ENCODE data around the gene SNCAIP. TPM values are rescaled to one million over a fixed set of nuclear protein-coding genes. Genes with fewer than 3 reads are reported as not detected.

Gene SNCAIP
- total RNA-seq, 5 donors from 2014 or later (not counting 1 experiment from before 2014, with no cell fraction given): not detected

DNA sequence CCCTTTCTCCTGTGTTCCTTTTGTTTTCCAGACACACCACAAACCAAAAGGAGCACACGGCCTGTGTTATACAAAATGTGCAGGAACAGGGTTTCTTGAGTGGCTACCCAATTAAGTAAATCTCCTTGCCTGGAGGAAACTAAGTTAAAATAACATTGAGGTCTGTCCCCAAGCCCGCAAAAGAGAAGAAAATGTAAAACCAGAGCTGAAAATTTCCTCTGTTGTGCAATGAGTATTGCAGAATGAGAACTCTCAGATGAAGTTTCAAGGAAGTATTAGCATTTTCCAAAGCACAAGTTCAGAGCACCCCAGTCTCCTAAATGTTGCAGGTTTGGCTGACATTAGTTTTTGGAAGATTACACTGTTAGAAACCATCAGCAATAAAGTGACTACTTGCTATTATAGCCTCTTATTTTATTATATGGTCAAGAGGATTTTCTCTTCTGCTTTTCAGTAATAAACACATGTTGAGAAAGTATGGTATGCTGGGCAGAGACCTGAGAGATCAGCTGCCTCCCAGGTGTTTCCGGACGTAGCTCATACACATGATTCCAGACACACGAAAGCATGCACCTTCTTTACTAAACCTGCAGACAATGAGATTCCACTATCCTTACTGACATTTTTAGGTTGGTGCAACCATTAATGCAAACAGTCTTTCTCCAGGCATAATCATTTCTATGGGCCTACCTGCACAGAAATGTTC is 161.3 kb downstream of the SNCAIP start:
- H3K27me3 Mint-ChIP-seq: peaks cover 0 to 10% of the 10 kb centered on the region in 2 donors
- H3K4me3 Mint-ChIP-seq: no peak overlapping the region
- ChIA-PET CTCF (no interaction called here), POLR2A (no interaction called here)
- no peaks in the 10 kb centered on the region for H3K4me1 ChIP-seq (ENCODE audit: control insufficient read depth in 1 of 2, extremely low read depth in 1 of 2, insufficient read depth in 2 of 2, low read length in 2 of 2)
- no peak overlapping the region for H3K27ac Mint-ChIP-seq
- H3K9me3 Mint-ChIP-seq: no peaks in the 10 kb centered on the region
- no peak for ATAC-seq (replicated peaks in 1 of 4)
- no peak overlapping the region for H3K27ac ChIP-seq (ENCODE audit: low read length)
- H3K4me3 ChIP-seq (ENCODE audit: control insufficient read depth in 1 of 2, extremely low read depth in 1 of 2, low read length in 1 of 2): no peak overlapping the region
- no peaks in the 10 kb centered on the region for H3K36me3 Mint-ChIP-seq
- no peaks in the 10 kb centered on the region for H3K36me3 ChIP-seq (ENCODE audit: control insufficient read depth in 2 of 2, extremely low read depth in 1 of 2, insufficient read depth in 1 of 2, low read length in 1 of 2)
- H3K27me3 ChIP-seq (replicated peaks in 1 of 2; ENCODE audit: control insufficient read depth in 2 of 2, extremely low read depth in 1 of 2, insufficient read depth in 2 of 2, low read length in 1 of 2): no peaks in the 10 kb centered on the region
- no peak for DNase-seq
- H3K9me3 ChIP-seq: no peaks in the 10 kb centered on the region
- H3K4me1 Mint-ChIP-seq: no peaks in the 10 kb centered on the region
- WGBS (ENCODE audit: insufficient coverage): 92% methylated on average over 3 of the region's 5 CpGs

DNA sequence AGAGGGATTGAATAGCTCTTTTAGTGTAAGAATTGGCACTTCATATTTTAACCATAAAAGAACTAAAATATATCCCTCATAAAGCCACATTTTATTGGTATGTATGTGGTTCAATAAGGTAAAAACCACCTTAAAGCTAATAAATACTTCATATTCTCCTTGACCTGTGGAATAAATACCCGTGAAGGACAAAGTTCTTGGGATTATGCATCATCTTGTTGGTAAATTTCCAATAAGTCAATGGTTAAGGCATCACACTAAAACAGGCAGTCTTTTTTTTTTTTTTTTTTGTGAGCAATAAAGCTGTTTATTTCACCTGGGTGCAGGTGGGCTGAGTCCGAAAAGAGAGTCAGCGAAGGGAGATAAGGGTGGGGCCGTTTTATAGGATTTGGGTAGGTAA is 161.9 kb downstream of the SNCAIP start:
- Mint-ChIP-seq H3K36me3 (no peaks in the 10 kb centered on the region), H3K4me3 (no peak overlapping the region), H3K27ac (no peak overlapping the region), H3K27me3 (peaks cover 0 to 10% of the 10 kb centered on the region in 2 donors), H3K4me1 (no peaks in the 10 kb centered on the region), H3K9me3 (no peaks in the 10 kb centered on the region)
- no CpG with 5 or more reads among the region's 4 CpGs for WGBS (ENCODE audit: insufficient coverage)
- Histone ChIP-seq H3K4me3 (ENCODE audit: control insufficient read depth in 1 of 2, extremely low read depth in 1 of 2, low read length in 1 of 2) (no peak overlapping the region), H3K9me3 (no peaks in the 10 kb centered on the region), H3K4me1 (ENCODE audit: control insufficient read depth in 1 of 2, extremely low read depth in 1 of 2, insufficient read depth in 2 of 2, low read length in 2 of 2) (no peaks in the 10 kb centered on the region), H3K27me3 (replicated peaks in 1 of 2; ENCODE audit: control insufficient read depth in 2 of 2, extremely low read depth in 1 of 2, insufficient read depth in 2 of 2, low read length in 1 of 2) (no peaks in the 10 kb centered on the region), H3K36me3 (ENCODE audit: control insufficient read depth in 2 of 2, extremely low read depth in 1 of 2, insufficient read depth in 1 of 2, low read length in 1 of 2) (no peaks in the 10 kb centered on the region), H3K27ac (ENCODE audit: low read length) (no peak overlapping the region)
- ChIA-PET CTCF (no interaction called here), POLR2A (no interaction called here)
- no peak for DNase-seq
- ATAC-seq (replicated peaks in 1 of 4): no peak

- no peak overlapping the region for H3K27ac ChIP-seq (ENCODE audit: low read length)
- whole genome bisulfite sequencing (ENCODE audit: insufficient coverage): no CpG with 5 or more reads among the region's 3 CpGs
- CTCF ChIA-PET: interaction anchor here in 1 of 2 donors (0.6 kb wide), 1 partner anchor 33 kb away, joined by 3 read pairs; no protein-coding TSS in a partner anchor
Observed at GRCh38 chr5:122478741-122479442, 166.9 kb downstream of the SNCAIP start.

GRCh38 chr5:122480146-122480545 is 168.1 kb downstream of the SNCAIP start:
- ATAC-seq (replicated peaks in 1 of 4): no peak
- WGBS (ENCODE audit: insufficient coverage): no CpG with 5 or more reads among the region's 1 CpG
- DNase-seq: no peak
- ChIA-PET POLR2A (no interaction called here), CTCF (no interaction called here)
- H3K27me3 Mint-ChIP-seq: no peaks in the 10 kb centered on the region
- H3K36me3 ChIP-seq (ENCODE audit: control insufficient read depth in 2 of 2, extremely low read depth in 1 of 2, insufficient read depth in 1 of 2, low read length in 1 of 2): no peaks in the 10 kb centered on the region
- H3K9me3 ChIP-seq: no peaks in the 10 kb centered on the region
- no peaks in the 10 kb centered on the region for H3K4me1 ChIP-seq (ENCODE audit: control insufficient read depth in 1 of 2, extremely low read depth in 1 of 2, insufficient read depth in 2 of 2, low read length in 2 of 2)
- no peak overlapping the region for H3K27ac ChIP-seq (ENCODE audit: low read length)
- H3K9me3 Mint-ChIP-seq: no peaks in the 10 kb centered on the region
- no peak overlapping the region for H3K27ac Mint-ChIP-seq
- H3K36me3 Mint-ChIP-seq: no peaks in the 10 kb centered on the region
- no peaks in the 10 kb centered on the region for H3K4me1 Mint-ChIP-seq
- no peaks in the 10 kb centered on the region for H3K27me3 ChIP-seq (replicated peaks in 1 of 2; ENCODE audit: control insufficient read depth in 2 of 2, extremely low read depth in 1 of 2, insufficient read depth in 2 of 2, low read length in 1 of 2)
- no peak overlapping the region for H3K4me3 ChIP-seq (ENCODE audit: control insufficient read depth in 1 of 2, extremely low read depth in 1 of 2, low read length in 1 of 2)
- no peak overlapping the region for H3K4me3 Mint-ChIP-seq

More at GRCh38 chr5:122478741-122479442, 166.9 kb downstream of the SNCAIP start:
- no peak for DNase-seq
- no peaks in the 10 kb centered on the region for H3K27me3 Mint-ChIP-seq
- no peak overlapping the region for H3K4me3 Mint-ChIP-seq
- POLR2A ChIA-PET: no interaction called here
- H3K4me1 ChIP-seq (ENCODE audit: control insufficient read depth in 1 of 2, extremely low read depth in 1 of 2, insufficient read depth in 2 of 2, low read length in 2 of 2): no peaks in the 10 kb centered on the region
- no peaks in the 10 kb centered on the region for H3K36me3 ChIP-seq (ENCODE audit: control insufficient read depth in 2 of 2, extremely low read depth in 1 of 2, insufficient read depth in 1 of 2, low read length in 1 of 2)
- H3K9me3 ChIP-seq: no peaks in the 10 kb centered on the region
- no peak overlapping the region for H3K4me3 ChIP-seq (ENCODE audit: control insufficient read depth in 1 of 2, extremely low read depth in 1 of 2, low read length in 1 of 2)
- ATAC-seq (replicated peaks in 1 of 4): no peak
- H3K9me3 Mint-ChIP-seq: no peaks in the 10 kb centered on the region
- H3K27me3 ChIP-seq (replicated peaks in 1 of 2; ENCODE audit: control insufficient read depth in 2 of 2, extremely low read depth in 1 of 2, insufficient read depth in 2 of 2, low read length in 1 of 2): no peaks in the 10 kb centered on the region
- no peaks in the 10 kb centered on the region for H3K36me3 Mint-ChIP-seq
- H3K27ac Mint-ChIP-seq: no peak overlapping the region
- H3K4me1 Mint-ChIP-seq: no peaks in the 10 kb centered on the region

- CTCF ChIA-PET: no interaction called here
- H3K4me1 Mint-ChIP-seq: no peaks in the 10 kb centered on the region
- no peaks in the 10 kb centered on the region for H3K36me3 ChIP-seq (ENCODE audit: control insufficient read depth in 2 of 2, extremely low read depth in 1 of 2, insufficient read depth in 1 of 2, low read length in 1 of 2)
- H3K4me3 Mint-ChIP-seq: no peak overlapping the region
- H3K4me1 ChIP-seq (ENCODE audit: control insufficient read depth in 1 of 2, extremely low read depth in 1 of 2, insufficient read depth in 2 of 2, low read length in 2 of 2): no peaks in the 10 kb centered on the region
- H3K36me3 Mint-ChIP-seq: no peaks in the 10 kb centered on the region
- H3K27ac Mint-ChIP-seq: no peak overlapping the region
- peaks cover 0 to 3% (median 0%) of the 10 kb centered on the region in 3 donors for H3K9me3 Mint-ChIP-seq
- H3K27me3 ChIP-seq (replicated peaks in 1 of 2; ENCODE audit: control insufficient read depth in 2 of 2, extremely low read depth in 1 of 2, insufficient read depth in 2 of 2, low read length in 1 of 2): no peaks in the 10 kb centered on the region
- no CpG with 5 or more reads among the region's 3 CpGs for WGBS (ENCODE audit: insufficient coverage)
- no peaks in the 10 kb centered on the region for H3K9me3 ChIP-seq
- no peak for ATAC-seq (replicated peaks in 1 of 4)
- no peak overlapping the region for H3K27ac ChIP-seq (ENCODE audit: low read length)
- DNase-seq: no peak
- no peak overlapping the region for H3K4me3 ChIP-seq (ENCODE audit: control insufficient read depth in 1 of 2, extremely low read depth in 1 of 2, low read length in 1 of 2)
- POLR2A ChIA-PET: no interaction called here
- no peaks in the 10 kb centered on the region for H3K27me3 Mint-ChIP-seq
Observed at GRCh38 chr5:122484103-122484502, 172.1 kb downstream of the SNCAIP start.

DNA sequence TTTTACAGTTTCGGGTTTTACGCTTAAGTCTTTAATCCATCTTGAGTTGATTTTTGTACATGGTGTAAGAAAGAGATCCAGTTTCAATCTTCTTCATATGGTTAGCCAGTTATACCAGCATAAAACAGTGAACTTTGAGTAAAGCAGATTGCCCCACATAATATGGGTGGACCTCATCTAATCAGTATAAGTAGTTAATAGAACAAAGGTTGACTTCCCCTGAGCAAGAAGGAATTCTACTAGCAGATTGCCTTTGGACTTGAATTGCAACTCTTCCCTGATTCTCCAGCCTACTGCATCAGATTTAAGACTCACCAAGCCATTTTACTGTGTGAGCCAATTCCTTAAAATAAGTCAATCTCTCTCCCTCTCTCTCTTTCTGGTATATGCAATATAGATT is 173.2 kb downstream of the SNCAIP start:
- no peak overlapping the region for H3K4me3 ChIP-seq (ENCODE audit: control insufficient read depth in 1 of 2, extremely low read depth in 1 of 2, low read length in 1 of 2)
- DNase-seq: no peak
- H3K4me1 Mint-ChIP-seq: no peaks in the 10 kb centered on the region
- WGBS (ENCODE audit: insufficient coverage): 80% methylated on average over 1 of the region's 2 CpGs
- ChIA-PET POLR2A (no interaction called here), CTCF (no interaction called here)
- no peak for ATAC-seq (replicated peaks in 1 of 4)
- H3K27me3 Mint-ChIP-seq: no peaks in the 10 kb centered on the region
- no peaks in the 10 kb centered on the region for H3K36me3 ChIP-seq (ENCODE audit: control insufficient read depth in 2 of 2, extremely low read depth in 1 of 2, insufficient read depth in 1 of 2, low read length in 1 of 2)
- H3K9me3 Mint-ChIP-seq: peaks cover 0 to 3% (median 0%) of the 10 kb centered on the region in 3 donors
- H3K27me3 ChIP-seq (replicated peaks in 1 of 2; ENCODE audit: control insufficient read depth in 2 of 2, extremely low read depth in 1 of 2, insufficient read depth in 2 of 2, low read length in 1 of 2): no peaks in the 10 kb centered on the region
- no peaks in the 10 kb centered on the region for H3K9me3 ChIP-seq
- H3K36me3 Mint-ChIP-seq: no peaks in the 10 kb centered on the region
- no peak overlapping the region for H3K4me3 Mint-ChIP-seq
- no peaks in the 10 kb centered on the region for H3K4me1 ChIP-seq (ENCODE audit: control insufficient read depth in 1 of 2, extremely low read depth in 1 of 2, insufficient read depth in 2 of 2, low read length in 2 of 2)
- H3K27ac Mint-ChIP-seq: no peak overlapping the region
- H3K27ac ChIP-seq (ENCODE audit: low read length): no peak overlapping the region

Measured in T-cell (primary cell).